GM12892 (cell line): ENCODE data around the gene BCL11B.

Experiments used
- POLR2A ChIP-seq: IDR thresholded peaks from 2 replicates; pipeline ENCODE4 v1.6.1; 2011; ENCODE audit warnings: low read depth, low read length, control low read depth
- POLR2AphosphoS5 ChIP-seq: IDR thresholded peaks from 2 replicates; pipeline ENCODE4 v1.6.1; 2011; ENCODE audit warnings: low read depth, low read length, control low read depth

DNA sequence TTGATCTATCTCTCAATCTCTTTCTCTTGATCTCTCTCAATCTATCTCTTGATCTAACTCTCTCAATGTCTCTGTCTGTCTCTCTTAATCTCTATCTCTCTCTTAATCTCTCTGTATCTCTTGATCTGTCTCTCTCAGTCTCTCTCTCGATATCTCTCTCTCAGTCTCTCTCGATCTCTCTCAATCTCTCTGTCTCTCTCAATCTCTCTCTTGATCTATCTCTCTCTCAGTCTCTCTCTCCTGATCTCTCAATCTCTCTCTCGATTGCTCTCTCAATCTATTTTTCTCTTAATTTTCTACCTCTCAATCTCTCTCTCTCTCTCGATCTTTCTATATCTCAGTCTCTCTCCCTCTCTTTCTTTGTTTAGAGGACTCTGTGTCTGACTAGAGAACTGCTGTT is 126.7 kb downstream of the BCL11B start:
- TF ChIP-seq POLR2A = no peak
- TF ChIP-seq POLR2AphosphoS5 = no peak
